ENCODE measurements around the gene VPS26A. TPM values are rescaled to one million over a fixed set of nuclear protein-coding genes. Genes with fewer than 3 reads are reported as not detected.
A peak's percentile ranks its signal among the peaks of the same experiment; 100 is the strongest.
"Not testable (repeated sequence)": the region's sequence is repeated elsewhere in the genome, so short reads cannot be mapped to it uniquely, and the experiment has no call there.

The VPS26A gene
- total RNA-seq, 3 donors from 2014 or later (not counting 1 experiment from before 2014, with no cell fraction given) = 62.6 to 86.4 (median 86.2) TPM

GRCh38 chr10:69153227-69153626, 29.2 kb downstream of the VPS26A start:
- Mint-ChIP-seq H3K36me3 (no peaks in the 10 kb centered on the region), H3K27ac (peak overlapping the region; percentile 31), H3K27me3 (ENCODE audit: low read depth in 2 of 2) (no peaks in the 10 kb centered on the region), H3K4me1 (peaks cover 18 to 46% of the 10 kb centered on the region in 2 donors), H3K4me3 (no peak overlapping the region), H3K9me3 (no peaks in the 10 kb centered on the region)
- 93% methylated on average over 6 of the region's 6 CpGs for WGBS (ENCODE audit: insufficient coverage)
- H3K4me3 ChIP-seq (ENCODE audit: low read length) = no peak overlapping the region
- peaks cover 10% of the 10 kb centered on the region for H3K4me1 ChIP-seq (ENCODE audit: control insufficient read depth, insufficient read depth, low read length)
- ATAC-seq = no peak
- no peaks in the 10 kb centered on the region for H3K9me3 ChIP-seq (ENCODE audit: control insufficient read depth, insufficient read depth, low read length)
- H3K36me3 ChIP-seq (ENCODE audit: control insufficient read depth, insufficient read depth, low read length) = peaks cover 16% of the 10 kb centered on the region
- intact Hi-C loops (cut with micrococcal nuclease) = no loop called here
- no peaks in the 10 kb centered on the region for H3K27me3 ChIP-seq (ENCODE audit: control insufficient read depth, insufficient read depth, low read length)
- no peak for DNase-seq
- no peak overlapping the region for H3K27ac ChIP-seq (ENCODE audit: low read length)
- no peak for TF ChIP-seq CTCF (IDR thresholded peaks at IDR 0.05)

GRCh38 chr10:69160809-69161241, 36.8 kb downstream of the VPS26A start:
- Histone ChIP-seq H3K36me3 (ENCODE audit: control insufficient read depth, insufficient read depth, low read length) (peaks cover 56% of the 10 kb centered on the region), H3K27ac (ENCODE audit: low read length) (no peak overlapping the region), H3K4me1 (ENCODE audit: control insufficient read depth, insufficient read depth, low read length) (no peaks in the 10 kb centered on the region), H3K27me3 (ENCODE audit: control insufficient read depth, insufficient read depth, low read length) (no peaks in the 10 kb centered on the region), H3K4me3 (ENCODE audit: low read length) (no peak overlapping the region), H3K9me3 (ENCODE audit: control insufficient read depth, insufficient read depth, low read length) (no peaks in the 10 kb centered on the region)
- no CpG with 5 or more reads among the region's 2 CpGs for WGBS (ENCODE audit: insufficient coverage)
- no peak for TF ChIP-seq CTCF (IDR thresholded peaks at IDR 0.05)
- H3K36me3 Mint-ChIP-seq = no peaks in the 10 kb centered on the region
- H3K27ac Mint-ChIP-seq = no peak overlapping the region
- intact Hi-C loops (cut with micrococcal nuclease) = no loop called here
- H3K9me3 Mint-ChIP-seq = no peaks in the 10 kb centered on the region
- H3K4me1 Mint-ChIP-seq = peaks cover 0 to 14% of the 10 kb centered on the region in 2 donors
- DNase-seq = no peak
- no peak for ATAC-seq
- H3K27me3 Mint-ChIP-seq (ENCODE audit: low read depth in 2 of 2) = no peaks in the 10 kb centered on the region
- no peak overlapping the region for H3K4me3 Mint-ChIP-seq

GRCh38 chr10:69168493-69168892, 44.5 kb downstream of the VPS26A start:
- no peak for TF ChIP-seq CTCF (IDR thresholded peaks at IDR 0.05)
- Histone ChIP-seq H3K27me3 (ENCODE audit: control insufficient read depth, insufficient read depth, low read length) (no peaks in the 10 kb centered on the region), H3K36me3 (ENCODE audit: control insufficient read depth, insufficient read depth, low read length) (peaks cover 61% of the 10 kb centered on the region), H3K4me1 (ENCODE audit: control insufficient read depth, insufficient read depth, low read length) (no peaks in the 10 kb centered on the region), H3K27ac (ENCODE audit: low read length) (no peak overlapping the region), H3K9me3 (ENCODE audit: control insufficient read depth, insufficient read depth, low read length) (no peaks in the 10 kb centered on the region), H3K4me3 (ENCODE audit: low read length) (no peak overlapping the region)
- ATAC-seq (no peak), DNase-seq (no peak)
- peaks cover 0 to 4% of the 10 kb centered on the region in 2 donors for H3K4me1 Mint-ChIP-seq
- H3K27ac Mint-ChIP-seq = peak overlapping the region in 1 of 2 donors; percentile 22
- no peaks in the 10 kb centered on the region for H3K36me3 Mint-ChIP-seq
- intact Hi-C loops (cut with micrococcal nuclease) = no loop called here
- no peaks in the 10 kb centered on the region for H3K9me3 Mint-ChIP-seq
- H3K4me3 Mint-ChIP-seq = no peak overlapping the region
- WGBS (ENCODE audit: insufficient coverage) = 93% methylated on average over 3 of the region's 4 CpGs
- H3K27me3 Mint-ChIP-seq (ENCODE audit: low read depth in 2 of 2) = no peaks in the 10 kb centered on the region

- peak overlapping the region; percentile 36 to 42 for H3K27ac Mint-ChIP-seq
- TF ChIP-seq CTCF (IDR thresholded peaks at IDR 0.05) = no peak
- intact Hi-C loops (cut with micrococcal nuclease) = no loop called here
Observed at GRCh38 chr10:69172241-69172982, 48.4 kb downstream of the VPS26A start.

GRCh38 chr10:69175326-69175725, 51.3 kb downstream of the VPS26A start:
- H3K27me3 ChIP-seq (ENCODE audit: control insufficient read depth, insufficient read depth, low read length); ATAC-seq; H3K27ac ChIP-seq (ENCODE audit: low read length); H3K4me1 ChIP-seq (ENCODE audit: control insufficient read depth, insufficient read depth, low read length); H3K9me3 Mint-ChIP-seq; H3K9me3 ChIP-seq (ENCODE audit: control insufficient read depth, insufficient read depth, low read length); H3K27ac Mint-ChIP-seq; H3K4me3 ChIP-seq (ENCODE audit: low read length); H3K27me3 Mint-ChIP-seq (ENCODE audit: low read depth in 2 of 2); H3K36me3 Mint-ChIP-seq; DNase-seq; intact Hi-C loops (cut with micrococcal nuclease); H3K4me3 Mint-ChIP-seq: not testable (repeated sequence)
- WGBS (ENCODE audit: insufficient coverage) = 96% methylated on average over 4 of the region's 4 CpGs
- H3K36me3 ChIP-seq (ENCODE audit: control insufficient read depth, insufficient read depth, low read length) = peaks cover 20% of the 10 kb centered on the region
- H3K4me1 Mint-ChIP-seq = peaks cover 13 to 18% of the 10 kb centered on the region in 2 donors

More at GRCh38 chr10:69172241-69172982, 48.4 kb downstream of the VPS26A start:
- Histone ChIP-seq H3K27me3 (ENCODE audit: control insufficient read depth, insufficient read depth, low read length) (no peaks in the 10 kb centered on the region), H3K9me3 (ENCODE audit: control insufficient read depth, insufficient read depth, low read length) (no peaks in the 10 kb centered on the region), H3K36me3 (ENCODE audit: control insufficient read depth, insufficient read depth, low read length) (peaks cover 36% of the 10 kb centered on the region), H3K4me1 (ENCODE audit: control insufficient read depth, insufficient read depth, low read length) (no peaks in the 10 kb centered on the region), H3K4me3 (ENCODE audit: low read length) (no peak overlapping the region), H3K27ac (ENCODE audit: low read length) (no peak overlapping the region)
- H3K27me3 Mint-ChIP-seq (ENCODE audit: low read depth in 2 of 2) = no peaks in the 10 kb centered on the region
- H3K9me3 Mint-ChIP-seq = no peaks in the 10 kb centered on the region
- no peak for ATAC-seq
- no CpG with 5 or more reads among the region's 3 CpGs for WGBS (ENCODE audit: insufficient coverage)
- H3K4me1 Mint-ChIP-seq = no peaks in the 10 kb centered on the region
- no peaks in the 10 kb centered on the region for H3K36me3 Mint-ChIP-seq
- H3K4me3 Mint-ChIP-seq = no peak overlapping the region
- no peak for DNase-seq

All from natural killer cell (primary cell).